HG02970 (cell line): Measurements from ENCODE around the gene NFIX.
A peak's percentile ranks its signal among the peaks of the same experiment; 100 is the strongest.
"Not testable (repeated sequence)": the region's sequence is repeated elsewhere in the genome, so short reads cannot be mapped to it uniquely, and the experiment has no call there.

Experiments
- ATAC-seq: cut with Tn5 transposase; IDR thresholded peaks from one replicate; pipeline ENCODE4 v1.9.1; 2021; ENCODE audit warnings: mild to moderate bottlenecking, moderate library complexity, moderate number of reproducible peaks; ENCODE audit not compliant: unreplicated experiment, low FRiP score

NFIX gene

GRCh38 chr19:12957389-12957952, 37.8 kb upstream of the NFIX start:
- ATAC-seq, result not testable (repeated sequence)

- no peak for ATAC-seq
Measured at GRCh38 chr19:12959481-12959880, 35.8 kb upstream of the NFIX start.

GRCh38 chr19:12965017-12965811, 30.1 kb upstream of the NFIX start:
- ATAC-seq, result peak; percentile 77

- ATAC-seq, result no peak
Measured at GRCh38 chr19:12965812-12966135, 29.5 kb upstream of the NFIX start.

DNA sequence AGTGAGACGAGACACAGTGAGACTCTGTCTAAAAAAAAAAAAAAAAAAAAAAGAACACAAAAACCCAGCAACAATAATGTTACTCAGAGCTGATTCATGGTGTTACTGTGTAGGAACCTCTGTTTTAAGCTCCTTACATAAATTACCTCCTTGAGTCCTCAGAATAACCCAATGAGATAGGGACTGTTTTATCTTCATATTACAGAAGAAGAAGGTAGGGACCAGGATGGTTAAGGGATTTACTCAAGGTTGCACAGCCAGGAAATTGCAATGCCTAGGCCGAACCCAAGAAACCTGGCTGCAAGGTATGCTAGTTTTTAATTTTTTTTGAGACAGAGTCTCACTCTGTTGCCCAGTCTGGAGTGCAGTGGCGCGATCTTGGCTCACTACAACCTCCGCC, 27.4 kb upstream of the NFIX start:
- no peak for ATAC-seq

GRCh38 chr19:12969292-12969988, 25.8 kb upstream of the NFIX start, which contains the start of gene DAND5:
Gene DAND5 (plus strand): TSS chr19:12969576. CDS start chr19:12969661, 85 bp downstream.
- ATAC-seq, result no peak

- no peak for ATAC-seq
Measured at GRCh38 chr19:12970070-12970820, 25.0 kb upstream of the NFIX start.

GRCh38 chr19:12973236-12973635, 22.0 kb upstream of the NFIX start:
- no peak for ATAC-seq

- ATAC-seq, result no peak
Measured at GRCh38 chr19:12974301-12975220, 20.7 kb upstream of the NFIX start.

DNA sequence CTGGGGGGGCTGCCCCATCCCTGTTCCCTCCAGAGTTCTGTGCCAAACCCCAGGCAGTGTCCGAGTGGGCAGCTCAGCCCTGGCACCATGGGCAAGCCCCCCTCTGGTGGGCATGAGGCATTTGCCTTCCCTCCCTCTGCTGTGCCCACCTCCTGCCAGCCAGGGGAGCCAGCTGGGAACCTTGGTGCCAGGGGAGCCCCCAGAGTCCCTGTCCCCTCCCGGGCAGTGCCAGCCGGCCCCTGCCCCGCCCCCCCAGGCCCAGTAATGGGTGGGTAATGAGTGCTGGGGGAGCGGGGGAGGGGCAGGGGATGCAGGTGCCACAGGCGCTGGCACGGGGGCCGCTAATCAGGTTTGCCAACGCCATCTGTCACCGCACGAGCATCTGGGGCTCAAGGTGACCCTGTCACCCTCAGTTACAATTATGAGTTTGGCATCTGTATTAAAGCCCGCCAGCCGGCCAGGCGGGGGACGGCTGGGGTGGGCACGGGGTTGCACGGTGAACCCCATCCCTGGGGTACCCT, 20.0 kb upstream of the NFIX start:
- ATAC-seq, result no peak

- ATAC-seq, result not testable (repeated sequence)
Measured at GRCh38 chr19:12976109-12976508, 19.2 kb upstream of the NFIX start.

DNA sequence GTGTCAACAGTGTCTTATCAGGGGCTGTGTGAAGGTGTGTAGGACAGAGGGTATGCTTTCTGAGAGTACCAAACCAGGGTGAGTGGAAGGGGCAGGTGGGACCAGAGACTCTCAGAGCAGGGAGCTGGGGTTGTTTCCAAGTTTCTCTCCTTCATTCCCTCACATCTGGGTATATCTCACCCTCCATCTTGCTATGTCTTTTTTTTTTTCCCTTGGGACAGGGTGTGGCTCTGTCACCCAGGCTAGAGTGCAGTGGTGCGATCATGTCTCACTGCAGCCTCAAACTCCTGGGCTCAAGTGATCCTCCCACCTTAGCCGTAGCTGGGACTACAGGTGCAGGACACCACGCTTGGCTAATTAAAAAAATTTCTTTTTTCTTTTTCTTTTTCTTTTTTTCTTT, 15.3 kb upstream of the NFIX start:
- no peak for ATAC-seq

GRCh38 chr19:12982648-12983047, 12.6 kb upstream of the NFIX start:
- ATAC-seq, result no peak

GRCh38 chr19:12983091-12983490, 12.2 kb upstream of the NFIX start:
- ATAC-seq, result no peak

DNA sequence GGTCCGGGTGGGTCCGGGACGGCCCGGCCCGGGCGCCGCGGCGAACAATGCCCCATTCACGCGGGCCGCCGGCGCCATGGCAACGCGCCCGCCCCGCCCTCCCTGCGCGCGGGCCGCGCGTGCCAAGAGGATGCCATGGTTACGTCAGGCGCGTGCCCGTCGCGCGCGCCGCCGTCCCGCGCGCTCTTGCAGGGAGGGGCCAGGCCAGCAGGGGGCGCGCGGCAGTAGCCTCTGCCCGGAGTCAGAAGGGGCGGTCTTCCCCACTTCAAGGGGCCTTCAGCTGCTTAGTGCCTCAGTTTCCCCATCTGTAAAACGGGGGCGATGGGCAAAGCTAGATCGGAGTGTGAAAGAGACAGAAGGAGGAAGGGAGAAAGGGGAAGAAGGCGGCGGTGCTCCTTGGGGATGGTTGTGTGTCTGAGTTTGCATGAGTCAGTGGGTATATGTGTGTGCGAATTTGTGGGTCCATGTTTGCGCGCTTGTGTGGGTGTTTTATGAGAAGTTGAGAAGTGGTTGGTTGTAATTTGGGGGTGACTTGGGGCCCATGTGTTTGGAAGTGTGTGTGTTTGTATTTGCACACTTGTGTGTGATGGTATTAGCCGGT, 11.6 kb upstream of the NFIX start:
- no peak for ATAC-seq

DNA sequence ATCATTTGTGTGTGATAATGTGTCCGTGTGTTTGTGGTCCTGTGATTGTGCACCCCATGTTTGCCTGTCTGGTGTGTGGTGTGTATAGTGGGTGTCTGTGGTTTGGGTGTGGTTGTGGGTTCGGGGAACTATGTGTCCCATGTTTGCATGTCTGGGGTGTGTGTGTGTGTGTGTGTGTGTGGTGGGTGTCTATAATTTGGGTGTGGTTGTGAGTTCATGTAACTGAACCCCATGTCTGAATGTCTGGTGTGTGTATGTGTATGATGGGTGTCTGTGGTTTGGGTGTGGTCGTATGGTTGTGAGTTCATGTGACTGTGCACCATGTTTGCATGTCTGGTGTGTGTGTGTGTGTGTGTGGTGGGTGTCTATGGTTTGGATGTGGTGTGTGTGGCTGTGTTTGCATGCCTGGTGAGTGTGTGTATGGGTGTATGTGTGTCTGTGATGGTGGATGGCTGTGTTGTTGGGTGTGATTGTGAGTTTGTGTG, 11.1 kb upstream of the NFIX start:
- ATAC-seq, result no peak

DNA sequence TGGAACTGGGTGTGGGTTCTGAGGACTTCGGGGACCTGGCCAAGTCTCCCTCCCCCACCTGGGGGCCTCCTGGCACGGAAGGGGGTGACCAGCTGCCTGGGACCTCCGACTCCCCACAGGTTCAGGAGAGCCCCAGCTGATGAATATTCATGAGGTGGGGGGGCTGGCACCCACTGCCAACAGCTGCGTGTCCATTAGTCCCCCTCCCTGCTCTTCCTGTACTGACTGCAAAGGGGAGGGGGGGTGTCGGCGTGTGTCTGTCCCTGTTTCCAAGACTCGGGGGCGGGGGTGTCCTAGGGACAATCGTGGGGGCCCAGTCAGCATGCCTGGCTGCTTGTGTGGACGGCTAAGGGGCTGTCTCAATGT, 10.6 kb upstream of the NFIX start:
- no peak for ATAC-seq

- ATAC-seq, result no peak
Measured at GRCh38 chr19:12985049-12985776, 10.1 kb upstream of the NFIX start.

- no peak for ATAC-seq
Measured at GRCh38 chr19:12986726-12987125, 8.5 kb upstream of the NFIX start.
